ENCODE measurements around the gene UBTF.

DNA sequence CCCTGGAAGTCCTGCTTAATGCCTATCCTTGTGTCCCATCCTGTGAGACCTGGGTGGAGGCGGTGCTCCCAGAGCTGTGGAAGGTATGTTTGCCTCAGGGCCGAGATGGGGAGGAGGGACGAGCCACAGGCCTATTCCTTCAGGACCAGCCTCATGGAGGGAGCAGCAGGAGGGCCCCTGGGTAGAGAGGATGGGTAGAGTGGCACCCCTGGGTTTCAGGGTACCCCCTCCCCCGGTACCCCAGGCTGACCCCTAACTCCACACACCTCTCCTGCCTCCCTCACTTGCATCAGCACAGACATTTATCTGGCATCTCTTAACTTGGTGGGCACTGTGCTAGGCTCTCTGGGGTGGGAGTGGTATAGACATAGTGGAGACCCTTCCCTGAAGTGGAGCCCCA lies 41.8 kb downstream of the UBTF start:
- TF ChIP-seq, protein P1, sequence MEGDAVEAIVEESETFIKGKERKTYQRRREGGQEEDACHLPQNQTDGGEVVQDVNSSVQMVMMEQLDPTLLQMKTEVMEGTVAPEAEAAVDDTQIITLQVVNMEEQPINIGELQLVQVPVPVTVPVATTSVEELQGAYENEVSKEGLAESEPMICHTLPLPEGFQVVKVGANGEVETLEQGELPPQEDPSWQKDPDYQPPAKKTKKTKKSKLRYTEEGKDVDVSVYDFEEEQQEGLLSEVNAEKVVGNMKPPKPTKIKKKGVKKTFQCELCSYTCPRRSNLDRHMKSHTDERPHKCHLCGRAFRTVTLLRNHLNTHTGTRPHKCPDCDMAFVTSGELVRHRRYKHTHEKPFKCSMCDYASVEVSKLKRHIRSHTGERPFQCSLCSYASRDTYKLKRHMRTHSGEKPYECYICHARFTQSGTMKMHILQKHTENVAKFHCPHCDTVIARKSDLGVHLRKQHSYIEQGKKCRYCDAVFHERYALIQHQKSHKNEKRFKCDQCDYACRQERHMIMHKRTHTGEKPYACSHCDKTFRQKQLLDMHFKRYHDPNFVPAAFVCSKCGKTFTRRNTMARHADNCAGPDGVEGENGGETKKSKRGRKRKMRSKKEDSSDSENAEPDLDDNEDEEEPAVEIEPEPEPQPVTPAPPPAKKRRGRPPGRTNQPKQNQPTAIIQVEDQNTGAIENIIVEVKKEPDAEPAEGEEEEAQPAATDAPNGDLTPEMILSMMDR (IDR thresholded peaks at IDR 0.05; ENCODE audit: low read depth, low read length, poor library complexity, severe bottlenecking), result no peak
- TF ChIP-seq EZH2phosphoT487 (IDR thresholded peaks at IDR 0.05; ENCODE audit: borderline replicate concordance, low read length), result no peak
